OCI-LY3 (cell line): ENCODE data around the gene BAG1.

Experiments
- H2AFZ ChIP-seq: fragments of 200-600, 300-600 bp; shearing (Covaris generic); 2 replicates; pipeline ENCODE4 v1.6.0; 2014; ENCODE audit warnings: antibody characterized with exemption, low read depth, low read length
- H3K27ac ChIP-seq: fragments of 200-600, 300-600 bp; sonication (generic); 2 replicates; pipeline ENCODE4 v1.5.1; 2014; ENCODE audit warnings: mild to moderate bottlenecking, low read length, moderate library complexity, mixed read lengths
- H3K27me3 ChIP-seq: fragments of 200-600, 300-600 bp; sonication (generic); 2 replicates; pipeline ENCODE4 v1.6.1; 2014; ENCODE audit warnings: low read depth, low read length, mixed read lengths
- H3K36me3 ChIP-seq: fragments of 200-600, 300-600 bp; sonication (generic); replicated peaks from 2 replicates; pipeline ENCODE3; 2014; ENCODE audit warnings: low read depth, low read length, mixed read lengths
- H3K4me1 ChIP-seq: fragments of 300-600, 200-600 bp; sonication (generic); 2 replicates; pipeline ENCODE4 v1.6.1; 2014; ENCODE audit warnings: low read length, mixed read lengths
- H3K4me2 ChIP-seq: fragments of 200-600, 300-600 bp; sonication (generic); 2 replicates; pipeline ENCODE4 v1.6.1; 2014; ENCODE audit warnings: low read length, mixed read lengths
- H3K4me3 ChIP-seq: fragments of 300-600, 200-600 bp; sonication (generic); 2 replicates; pipeline ENCODE4 v1.5.1; 2014; ENCODE audit warnings: antibody characterized with exemption, mild to moderate bottlenecking, low read length, moderate library complexity
- H3K79me2 ChIP-seq: fragments of 300-600, 200-600 bp; shearing (Covaris generic); 2 replicates; pipeline ENCODE4 v1.6.1; 2014; ENCODE audit warnings: mild to moderate bottlenecking, low read length, mixed read lengths
- H3K9ac ChIP-seq: fragments of 300-600, 200-600 bp; shearing (Covaris generic); 2 replicates; pipeline ENCODE4 v1.6.0; 2014; ENCODE audit warnings: mild to moderate bottlenecking, low read length, moderate library complexity
- H3K9me3 ChIP-seq: fragments of 200-600, 300-600 bp; shearing (Covaris generic); 2 replicates; pipeline ENCODE4 v1.6.1; 2014; ENCODE audit warnings: low read length, mixed read lengths; ENCODE audit not compliant: insufficient read depth
- H4K20me1 ChIP-seq: fragments of 200-600, 300-600 bp; sonication (generic); 2 replicates; pipeline ENCODE4 v1.6.1; 2016; ENCODE audit warnings: low read length, mixed read lengths; ENCODE audit not compliant: insufficient read depth
- CTCF ChIP-seq: fragments of 200-600, 300-600 bp; sonication (generic); IDR thresholded peaks from 2 replicates; pipeline ENCODE4 v1.5.1; 2014; ENCODE audit warnings: antibody characterized with exemption, low read length, low read depth
- EZH2phosphoT487 ChIP-seq: fragments of 200-600 bp; shearing (Covaris generic); IDR thresholded peaks from 2 replicates; pipeline ENCODE4 v1.6.1; 2018; ENCODE audit warnings: antibody characterized with exemption, mixed run types, low read depth

The BAG1 gene

GRCh38 chr9:33234511-33235467 is 29.7 kb downstream of the BAG1 start:
- Histone ChIP-seq H3K9ac (no peak overlapping the region), H3K4me2 (no peak overlapping the region), H3K4me1 (no peaks in the 10 kb centered on the region), H3K79me2 (no peaks in the 10 kb centered on the region), H3K36me3 (no peaks in the 10 kb centered on the region), H3K4me3 (no peak overlapping the region), H2AFZ (no peak overlapping the region), H3K9me3 (no peaks in the 10 kb centered on the region), H4K20me1 (no peaks in the 10 kb centered on the region), H3K27ac (no peak overlapping the region), H3K27me3 (0 out of 2 replicates have a peak, but pooled peaks cover 3% of the 10 kb centered on the region)
- no peak for TF ChIP-seq EZH2phosphoT487
- no peak for TF ChIP-seq CTCF

- Histone ChIP-seq H4K20me1 (no peaks in the 10 kb centered on the region), H3K36me3 (no peaks in the 10 kb centered on the region), H3K4me3 (no peak overlapping the region), H3K9me3 (no peaks in the 10 kb centered on the region), H3K79me2 (no peaks in the 10 kb centered on the region), H3K4me1 (peaks cover 9% of the 10 kb centered on the region), H3K27ac (no peak overlapping the region), H3K9ac (no peak overlapping the region), H3K4me2 (no peak overlapping the region), H3K27me3 (0 out of 2 replicates have a peak, but pooled peaks cover 3% of the 10 kb centered on the region), H2AFZ (no peak overlapping the region)
- TF ChIP-seq EZH2phosphoT487 (no peak), CTCF (no peak)
Observed at GRCh38 chr9:33233626-33234342, 30.7 kb downstream of the BAG1 start.

GRCh38 chr9:33232815-33233214 is 31.7 kb downstream of the BAG1 start:
- Histone ChIP-seq H4K20me1 (no peaks in the 10 kb centered on the region), H3K9ac (no peak overlapping the region), H3K27ac (no peak overlapping the region), H3K36me3 (no peaks in the 10 kb centered on the region), H3K4me3 (no peak overlapping the region), H3K27me3 (0 out of 2 replicates have a peak, but pooled peaks cover 3% of the 10 kb centered on the region), H3K9me3 (no peaks in the 10 kb centered on the region), H3K79me2 (no peaks in the 10 kb centered on the region), H3K4me2 (no peak overlapping the region), H2AFZ (no peak overlapping the region), H3K4me1 (peaks cover 18% of the 10 kb centered on the region)
- TF ChIP-seq EZH2phosphoT487 (no peak), CTCF (no peak)

GRCh38 chr9:33231623-33231942 is 32.9 kb downstream of the BAG1 start:
- H3K4me1 ChIP-seq: peaks cover 30% of the 10 kb centered on the region
- no peak overlapping the region for H3K9ac ChIP-seq

More at GRCh38 chr9:33231623-33231942, 32.9 kb downstream of the BAG1 start:
- H3K27ac ChIP-seq: no peak overlapping the region
- H3K27me3 ChIP-seq: no peaks in the 10 kb centered on the region
- H3K79me2 ChIP-seq: no peaks in the 10 kb centered on the region
- no peak overlapping the region for H3K4me2 ChIP-seq
- no peaks in the 10 kb centered on the region for H3K36me3 ChIP-seq
- no peaks in the 10 kb centered on the region for H3K9me3 ChIP-seq
- H4K20me1 ChIP-seq: no peaks in the 10 kb centered on the region
- TF ChIP-seq EZH2phosphoT487 (no peak), CTCF (no peak)
- no peak overlapping the region for H3K4me3 ChIP-seq
- no peak overlapping the region for H2AFZ ChIP-seq
